Esophagus muscularis mucosa (tissue), 4 donors: Measurements from ENCODE around the gene TRIM46. TPM values are rescaled to one million over a fixed set of nuclear protein-coding genes. Genes with fewer than 3 reads are reported as not detected.
A peak's percentile ranks its signal among the peaks of the same experiment; 100 is the strongest.

ENCODE experiments used
- DNase-seq: peaks from one replicate; pipeline ENCODE4 v3.0.0-alpha.2; 2017; ENCODE audit errors: extremely low spot score
- H3K27ac ChIP-seq, 4 donors: fragments of 200-600 bp; sonication (generic); replicated peaks in 1 of 4; 1 replicate in 3 of 4; 2 replicates in 1 of 4; pipeline ENCODE4 v1.5.1; 2016 to 2019; ENCODE audit warnings: mild to moderate bottlenecking in 1 of 4
- H3K27me3 ChIP-seq, 4 donors: fragments of 200-600 bp; sonication (generic); one replicate each; pipeline versions ENCODE4 v1.5.1 to v1.6.0; 2016 to 2019
- H3K36me3 ChIP-seq, 4 donors: fragments of 200-600 bp; sonication (generic); one replicate each; pipeline ENCODE4 v1.5.1; 2016 to 2019
- H3K4me1 ChIP-seq, 4 donors: fragments of 200-600 bp; sonication (generic); one replicate each; pipeline ENCODE4 v1.5.1; 2016 to 2019
- H3K4me3 ChIP-seq, 4 donors: fragments of 200-600 bp; sonication (generic); 1 replicate in 2 of 4; 2 replicates in 2 of 4; pipeline ENCODE4 v1.5.1; 2016 to 2019; ENCODE audit warnings: mild to moderate bottlenecking in 4 of 4, moderate library complexity in 1 of 4
- H3K9me3 ChIP-seq, 4 donors: fragments of 200-600 bp; sonication (generic); 1 replicate in 3 of 4; 2 replicates in 1 of 4; pipeline ENCODE4 v1.5.1; 2016 to 2019
- EP300 ChIP-seq: sonication (generic); formaldehyde crosslinking; IDR thresholded peaks from one replicate; pipeline ENCODE4 v1.6.1; 2017; ENCODE audit warnings: antibody characterized with exemption
- POLR2A ChIP-seq: fragments of 450-650 bp; IDR thresholded peaks from one replicate; pipeline ENCODE4 v1.6.1; 2017; ENCODE audit warnings: antibody characterized with exemption, moderate library complexity, mild to moderate bottlenecking, low read depth
- POLR2AphosphoS5 ChIP-seq, 2 donors: sonication (generic); formaldehyde crosslinking; IDR thresholded peaks; one replicate each; pipeline ENCODE4 v1.6.1; 2017; ENCODE audit warnings: antibody characterized with exemption in 2 of 2
- WGBS: methylation state at CpG from one replicate; pipeline ENCODE4 v1.1.5; 2018; 5-methylcytosine and 5-hydroxymethylcytosine counted together
- intact Hi-C: fragments of 100-400 bp; cut with DNase I; formaldehyde crosslinking; loops from one replicate; pipeline ENCODE4 v1.15.1; 2023
- total RNA-seq, 4 donors: library from RNA; depleted of rRNA; stranded (reverse); fragments of >200 nt; gene quantifications; one replicate each; pipeline versions ENCODE4 v1.1.0 to v1.2.1, GENCODE V29; 2016
- TF ChIP-seq, protein P1 (sequence below), 3 experiments: fragments of 200-600 bp in 2 of 3; fragments of 450-650 bp in 1 of 3; sonication (generic) in 2 of 3; IDR thresholded peaks; one replicate each; pipeline ENCODE4 v1.5.1; 2017 to 2019; ENCODE audit warnings: antibody characterized with exemption in 3 of 3, mild to moderate bottlenecking in 2 of 3, moderate library complexity in 1 of 3

TRIM46 gene
- total RNA-seq, 4 donors from 2014 or later = 0.13 to 1.7 (median 0.17) TPM; not detected in 1

DNA sequence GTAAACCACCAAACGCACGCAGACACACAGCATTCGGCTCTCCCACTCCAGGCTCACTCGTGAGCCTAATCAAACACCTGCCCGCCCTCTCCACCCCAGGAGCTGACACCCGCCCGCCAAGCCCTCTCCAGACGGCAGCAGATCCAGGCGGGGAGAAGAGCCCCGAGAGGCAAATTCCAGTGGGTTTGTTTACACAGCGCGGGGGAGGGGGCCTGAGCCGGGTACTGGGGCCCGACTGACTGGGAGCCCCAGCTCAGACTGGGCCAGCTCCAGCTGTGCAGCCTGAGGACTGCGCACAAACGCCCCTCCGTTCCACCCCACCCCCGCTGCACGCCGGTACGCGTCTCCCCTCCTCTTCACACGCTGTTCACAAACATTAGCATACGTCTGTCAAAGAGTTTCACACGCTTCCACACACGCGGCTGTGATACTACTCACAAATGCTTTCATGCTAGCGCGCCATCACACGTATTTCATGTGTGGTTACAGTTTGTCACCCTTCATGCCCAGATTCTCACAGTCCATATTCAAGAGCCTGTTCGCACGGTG lies 47.0 kb upstream of the TRIM46 start:
- Histone ChIP-seq H3K4me1 (peaks cover 55 to 61% (median 59%) of the 10 kb centered on the region in 4 donors), H3K36me3 (peaks cover 0 to 10% (median 6%) of the 10 kb centered on the region in 4 donors), H3K4me3 (peak overlapping the region; percentile 63 to 71 (median 68)), H3K27ac (peak overlapping the region; percentile 85 to 97 (median 89)), H3K27me3 (no peaks in the 10 kb centered on the region), H3K9me3 (no peaks in the 10 kb centered on the region)
- 2% methylated on average over 14 of the region's 32 CpGs for WGBS
- intact Hi-C loops = loop anchor here (5.0 kb wide), 2 partner anchors 34 to 46 kb away; partner anchors contain the start of genes KRTCAP2 and TRIM46
- DNase-seq = no peak
- TF ChIP-seq, protein P1, sequence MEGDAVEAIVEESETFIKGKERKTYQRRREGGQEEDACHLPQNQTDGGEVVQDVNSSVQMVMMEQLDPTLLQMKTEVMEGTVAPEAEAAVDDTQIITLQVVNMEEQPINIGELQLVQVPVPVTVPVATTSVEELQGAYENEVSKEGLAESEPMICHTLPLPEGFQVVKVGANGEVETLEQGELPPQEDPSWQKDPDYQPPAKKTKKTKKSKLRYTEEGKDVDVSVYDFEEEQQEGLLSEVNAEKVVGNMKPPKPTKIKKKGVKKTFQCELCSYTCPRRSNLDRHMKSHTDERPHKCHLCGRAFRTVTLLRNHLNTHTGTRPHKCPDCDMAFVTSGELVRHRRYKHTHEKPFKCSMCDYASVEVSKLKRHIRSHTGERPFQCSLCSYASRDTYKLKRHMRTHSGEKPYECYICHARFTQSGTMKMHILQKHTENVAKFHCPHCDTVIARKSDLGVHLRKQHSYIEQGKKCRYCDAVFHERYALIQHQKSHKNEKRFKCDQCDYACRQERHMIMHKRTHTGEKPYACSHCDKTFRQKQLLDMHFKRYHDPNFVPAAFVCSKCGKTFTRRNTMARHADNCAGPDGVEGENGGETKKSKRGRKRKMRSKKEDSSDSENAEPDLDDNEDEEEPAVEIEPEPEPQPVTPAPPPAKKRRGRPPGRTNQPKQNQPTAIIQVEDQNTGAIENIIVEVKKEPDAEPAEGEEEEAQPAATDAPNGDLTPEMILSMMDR (IDR thresholded peaks at IDR 0.05) = no peak
- TF ChIP-seq EP300 (no peak), POLR2AphosphoS5 (IDR thresholded peaks at IDR 0.05) (peak in 1 of 2 donors; percentile 17), POLR2A (no peak)

DNA sequence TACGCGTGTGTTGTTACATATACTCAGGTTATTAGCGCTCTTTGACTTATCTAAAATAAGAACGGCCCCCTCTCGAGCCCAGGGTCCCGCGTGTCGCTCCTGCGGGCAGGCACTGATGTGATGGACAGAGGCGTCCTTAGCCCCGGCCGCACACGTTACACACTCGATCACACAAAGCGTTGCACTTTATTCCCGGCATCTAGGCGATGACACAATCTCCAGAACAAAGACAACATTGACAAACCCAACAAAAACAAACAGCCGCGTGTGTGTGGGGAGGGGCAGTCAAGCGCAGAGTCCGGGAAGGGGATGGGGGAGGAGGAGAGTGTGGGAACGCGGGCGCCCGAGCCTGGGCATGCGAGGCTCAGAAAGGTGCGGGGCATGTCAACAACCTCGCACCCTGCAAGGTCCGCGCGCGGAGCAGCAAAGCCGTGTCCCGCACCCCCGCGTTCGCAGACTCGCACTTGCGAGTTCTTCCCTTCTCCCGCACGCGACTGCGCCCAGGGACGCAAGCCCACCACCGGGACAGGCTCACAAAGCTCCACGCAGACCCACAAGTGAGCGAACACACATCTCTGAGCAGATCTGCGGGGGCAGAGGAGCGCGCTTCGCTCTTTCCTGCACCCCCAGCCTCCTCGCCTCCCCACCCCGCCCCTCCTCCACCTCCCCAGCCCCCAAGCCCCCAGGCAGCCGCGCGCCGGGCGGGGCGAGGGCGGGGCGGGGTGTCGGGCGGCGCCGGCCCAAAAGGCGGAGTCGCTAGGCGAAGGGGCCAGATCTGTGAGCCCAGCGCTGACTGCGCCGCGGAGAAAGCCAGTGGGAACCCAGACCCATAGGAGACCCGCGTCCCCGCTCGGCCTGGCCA lies 46.3 kb upstream of the TRIM46 start, which contains the start of gene EFNA1:
TSS of gene EFNA1 (plus strand) at position 772 of the 862 bp plus-strand sequence. CDS start 102 bp downstream, outside the sequence.
- Histone ChIP-seq H3K4me1 (peaks cover 62 to 68% (median 66%) of the 10 kb centered on the region in 4 donors), H3K27me3 (no peaks in the 10 kb centered on the region), H3K27ac (peak within 1 kb of the TSS; percentile 85 to 97 (median 89)), H3K9me3 (no peaks in the 10 kb centered on the region), H3K4me3 (peak within 1 kb of the TSS; percentile 63 to 71 (median 68)), H3K36me3 (peaks cover 0 to 17% (median 13%) of the 10 kb centered on the region in 4 donors)
- DNase-seq = peak; percentile 93
- WGBS = 1% methylated on average over 54 of the region's 76 CpGs
- TF ChIP-seq POLR2A = no peak
- TF ChIP-seq EP300 = peak; percentile 52
- TF ChIP-seq POLR2AphosphoS5 (IDR thresholded peaks at IDR 0.05) = peak; percentile 58 to 91
- TF ChIP-seq, protein P1 (IDR thresholded peaks at IDR 0.05) = no peak
- intact Hi-C loops = loop anchor here (5.0 kb wide), 2 partner anchors 35 to 45 kb away; partner anchors contain the start of genes KRTCAP2 and TRIM46

DNA sequence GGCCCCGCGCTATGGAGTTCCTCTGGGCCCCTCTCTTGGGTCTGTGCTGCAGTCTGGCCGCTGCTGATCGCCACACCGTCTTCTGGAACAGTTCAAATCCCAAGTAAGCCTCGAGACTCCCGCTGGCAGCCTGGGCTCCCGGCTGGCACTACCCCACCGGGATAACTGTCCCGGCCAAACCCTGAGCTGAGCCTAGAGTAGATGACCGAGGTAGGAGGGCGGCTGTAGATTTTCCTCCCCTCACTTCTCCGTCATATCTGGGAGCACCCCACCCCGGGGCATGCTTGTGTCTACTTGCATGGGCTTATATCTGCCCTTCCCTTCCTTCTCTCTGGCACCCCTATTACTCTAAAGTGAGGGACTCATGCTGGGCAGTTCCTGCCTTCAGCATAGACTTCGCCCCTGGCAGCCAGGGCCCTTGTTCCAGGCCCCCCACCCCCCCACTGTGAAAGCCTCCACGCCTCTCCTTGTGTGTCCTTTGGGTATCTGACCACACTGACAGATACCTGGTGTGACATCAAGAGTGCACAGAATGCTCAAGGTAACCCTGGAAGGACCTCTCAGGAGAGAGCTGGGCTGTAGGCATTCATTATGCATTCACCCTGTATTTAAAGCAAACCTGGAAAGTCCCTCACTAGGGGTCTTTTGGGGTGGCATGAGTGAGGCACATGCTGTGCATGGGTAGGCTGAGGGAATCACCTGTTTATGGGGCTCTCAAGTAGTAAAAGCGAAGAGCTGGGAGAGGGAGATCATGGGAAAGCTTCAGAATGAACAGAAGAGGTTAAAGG lies 45.5 kb upstream of the TRIM46 start:
- peak; percentile 88 for TF ChIP-seq POLR2A
- no peak for TF ChIP-seq POLR2AphosphoS5 (IDR thresholded peaks at IDR 0.05)
- WGBS = 3% methylated on average over 15 of the region's 17 CpGs
- DNase-seq = no peak
- Histone ChIP-seq H3K27ac (peak overlapping the region; percentile 85 to 97 (median 89)), H3K4me1 (peaks cover 69 to 76% (median 71%) of the 10 kb centered on the region in 4 donors), H3K9me3 (no peaks in the 10 kb centered on the region), H3K27me3 (no peaks in the 10 kb centered on the region), H3K4me3 (peak overlapping the region; percentile 63 to 71 (median 68)), H3K36me3 (peaks cover 4 to 26% (median 21%) of the 10 kb centered on the region in 4 donors)
- intact Hi-C loops = loop anchor here (5.0 kb wide), 2 partner anchors 36 to 44 kb away; partner anchors contain the start of genes KRTCAP2 and TRIM46

DNA sequence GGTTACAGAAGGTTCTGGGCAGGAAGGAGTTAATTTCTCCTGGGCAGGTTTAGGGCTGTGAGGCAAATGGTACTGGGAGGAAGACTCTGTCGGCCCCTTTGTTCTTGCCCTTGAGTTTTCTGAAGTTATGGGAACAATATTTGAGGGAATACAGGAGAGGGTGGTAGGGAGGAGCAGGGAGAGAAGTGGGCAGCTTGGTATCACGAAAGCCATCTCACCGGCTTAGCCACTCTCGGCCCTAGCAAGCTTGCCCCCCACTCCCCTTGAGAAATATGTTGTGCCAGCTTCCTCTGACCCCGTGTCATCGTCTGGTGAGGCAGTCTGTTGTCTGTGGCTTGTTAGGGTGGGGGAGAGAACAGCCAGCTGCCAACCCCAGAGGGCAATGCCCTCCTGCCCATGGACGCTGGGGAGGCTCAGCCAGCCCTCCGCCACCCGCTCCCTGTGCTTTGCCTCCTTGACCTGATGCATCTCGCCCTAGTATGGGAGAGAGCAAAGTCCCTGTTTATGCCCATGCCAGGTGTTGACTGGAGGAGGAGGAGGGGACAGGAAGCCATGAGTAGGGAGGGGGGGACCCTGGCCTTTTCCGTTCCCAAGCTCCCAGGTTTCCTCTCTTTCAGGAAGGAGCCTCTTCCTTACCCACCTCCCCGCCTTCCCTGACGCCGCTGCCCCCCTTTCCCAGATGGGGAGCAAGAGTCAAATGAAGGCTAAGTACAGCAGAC lies 44.7 kb upstream of the TRIM46 start:
- peaks cover 12 to 33% (median 28%) of the 10 kb centered on the region in 4 donors for H3K36me3 ChIP-seq
- peak overlapping the region; percentile 63 to 71 (median 68) for H3K4me3 ChIP-seq
- DNase-seq = no peak
- no peaks in the 10 kb centered on the region for H3K27me3 ChIP-seq
- peak overlapping the region; percentile 85 to 97 (median 89) for H3K27ac ChIP-seq
- no peaks in the 10 kb centered on the region for H3K9me3 ChIP-seq
- 13% methylated on average over 13 of the region's 14 CpGs for WGBS
- intact Hi-C loops = loop anchor here (5.0 kb wide), 2 partner anchors 37 to 43 kb away; partner anchors contain the start of genes KRTCAP2 and TRIM46
- H3K4me1 ChIP-seq = peaks cover 75 to 83% (median 79%) of the 10 kb centered on the region in 4 donors
- no peak for TF ChIP-seq POLR2A
- TF ChIP-seq POLR2AphosphoS5 (IDR thresholded peaks at IDR 0.05) = peak; percentile 36 to 51
